ENCODE results near the gene MPZL2. TPM values are rescaled to one million over a fixed set of nuclear protein-coding genes. Genes with fewer than 3 reads are reported as not detected.
A peak's percentile ranks its signal among the peaks of the same experiment; 100 is the strongest.

Gene MPZL2
- total and polyA plus RNA-seq, 8 donors, result 6.0 to 20.7 (median 13.8) TPM

DNA sequence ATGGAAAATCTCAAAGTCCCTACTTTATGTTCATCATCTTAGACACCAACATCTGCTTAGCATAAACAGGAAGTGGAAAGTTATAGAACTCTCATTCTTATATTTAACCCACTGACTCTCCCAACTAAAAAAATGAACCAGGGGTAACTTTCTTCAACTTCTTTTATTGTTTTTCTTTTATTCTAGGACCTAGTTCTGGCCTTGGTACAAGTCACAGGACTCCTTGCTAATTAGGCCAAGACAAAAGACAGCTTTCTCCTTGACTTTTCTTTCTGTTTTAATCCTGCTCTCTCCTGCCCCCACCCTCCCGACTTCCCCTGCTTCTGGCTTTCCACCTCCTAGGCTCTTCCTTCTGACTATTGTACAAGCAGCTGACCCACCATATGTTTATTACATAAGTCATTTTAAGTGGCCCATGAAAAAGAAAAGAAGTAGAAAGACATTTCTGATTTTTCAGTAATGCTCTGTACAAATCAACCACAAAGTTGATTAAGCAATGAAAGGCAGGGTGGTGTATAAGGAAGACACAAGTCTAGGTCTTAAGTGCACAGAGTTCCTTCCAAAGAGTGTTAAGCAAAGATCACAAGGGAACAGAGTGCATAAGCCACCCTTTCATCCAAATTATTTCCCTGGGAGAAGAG is 57.6 kb downstream of the MPZL2 start:
- intact Hi-C loops (cut with DNase I), result loop anchor here in 2 of 3 donors (10.0 kb wide), 2 partner anchors 68 to 78 kb away; no protein-coding TSS in a partner anchor

DNA sequence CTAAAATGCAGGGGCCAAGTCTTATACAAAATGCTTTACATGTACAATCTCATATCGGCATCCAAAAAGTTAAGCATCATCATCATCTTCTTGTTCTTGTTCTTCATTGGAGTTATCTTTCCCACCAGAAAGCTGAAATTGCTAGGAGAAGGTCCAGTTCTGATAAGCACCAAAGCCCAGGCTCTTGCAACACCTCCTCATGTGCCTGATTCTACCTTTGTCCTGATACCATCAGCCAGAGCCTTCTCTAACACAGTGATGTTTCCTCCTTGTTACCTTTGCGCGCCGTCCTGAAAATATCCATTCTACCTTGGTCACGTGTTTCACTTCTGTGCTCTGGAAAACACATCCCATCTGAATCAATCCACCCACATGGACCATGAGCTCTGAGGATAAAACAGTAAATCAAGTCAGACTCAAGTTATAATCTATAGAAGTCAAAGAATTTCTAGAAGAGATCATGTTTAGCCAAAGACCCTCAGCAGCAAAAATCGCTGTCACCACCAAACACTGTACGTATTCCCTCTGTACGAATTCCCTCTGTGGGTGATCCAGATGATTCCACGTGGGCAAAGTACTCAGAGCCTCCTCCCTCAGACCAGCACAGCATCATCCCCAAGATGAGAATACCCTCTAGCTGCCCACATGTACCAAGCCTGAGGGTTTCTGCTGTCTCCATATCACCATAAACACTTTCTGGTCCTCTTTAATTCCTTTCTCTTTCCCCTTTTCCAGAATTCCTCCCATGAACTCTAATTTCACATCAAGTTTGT is 58.3 kb downstream of the MPZL2 start:
- Histone ChIP-seq H3K27ac (no peak overlapping the region), H3K4me1 (peaks cover 0 to 7% (median 6%) of the 10 kb centered on the region in 3 donors), H3K4me3 (no peak overlapping the region), H3K27me3 (no peaks in the 10 kb centered on the region), H3K9me3 (no peaks in the 10 kb centered on the region), H3K36me3 (no peaks in the 10 kb centered on the region)
- no peak for FAIRE-seq
- intact Hi-C loops (cut with DNase I), result loop anchor here in 2 of 3 donors (10.0 kb wide), 2 partner anchors 69 to 79 kb away; no protein-coding TSS in a partner anchor
- no peak for ATAC-seq
- DNase-seq, result no peak
- no peak for TF ChIP-seq CTCF (IDR thresholded peaks at IDR 0.05)
- WGBS, 2 donors, result 90 to 92% methylated on average over 9 of the region's 9 CpGs

More for the DNA sequence above, 57.6 kb downstream of the MPZL2 start:
- Histone ChIP-seq H3K27me3 (no peaks in the 10 kb centered on the region), H3K27ac (no peak overlapping the region), H3K4me3 (no peak overlapping the region), H3K4me1 (peaks cover 0 to 7% (median 6%) of the 10 kb centered on the region in 3 donors), H3K9me3 (no peaks in the 10 kb centered on the region), H3K36me3 (no peaks in the 10 kb centered on the region)
- FAIRE-seq, result no peak
- no peak for DNase-seq
- WGBS, 2 donors, result 77 to 83% methylated on average over 1 of the region's 1 CpG
- no peak for TF ChIP-seq CTCF (IDR thresholded peaks at IDR 0.05)
- peak in 2 of 4 donors; percentile 59 to 65 for ATAC-seq

Other genes starting within 250 kb of the MPZL2 start
- 1 to 10 TPM in 1 of 6 donors, under 1 TPM in 3, not detected in 2; 0.39 to 2.2 (median 0.65) TPM for gene TMPRSS4, start 187.2 kb downstream of the MPZL2 start, total RNA-seq
- gene TMPRSS4, start 187.2 kb downstream of the MPZL2 start, polyA plus RNA-seq, result under 1 TPM in 1 of 2 donors, not detected in 1; 0.15 TPM
- gene SMIM35, start 177.3 kb downstream of the MPZL2 start, total RNA-seq, result not detected
- gene SMIM35, start 177.3 kb downstream of the MPZL2 start, polyA plus RNA-seq, result under 1 TPM in 1 of 2 donors, not detected in 1; 0.02 TPM
- 1 to 10 TPM in 3 of 6 donors, under 1 TPM in 3; 0.69 to 2.3 (median 1.0) TPM for gene SCN4B, start 111.5 kb downstream of the MPZL2 start, total RNA-seq
- gene SCN4B, start 111.5 kb downstream of the MPZL2 start, polyA plus RNA-seq, result 1 to 10 TPM in 1 of 2 donors, under 1 TPM in 1; 0.61 to 2.9 TPM
- under 1 TPM; 0.05 to 0.31 (median 0.06) TPM for gene SCN2B, start 87.7 kb downstream of the MPZL2 start, total RNA-seq
- under 1 TPM; 0.04 to 0.05 TPM for gene SCN2B, start 87.7 kb downstream of the MPZL2 start, polyA plus RNA-seq
- gene JAML, start 39.3 kb downstream of the MPZL2 start, total RNA-seq, result 1 to 10 TPM in 4 of 6 donors, under 1 TPM in 2; 0.39 to 7.4 (median 1.8) TPM
- gene JAML, start 39.3 kb downstream of the MPZL2 start, polyA plus RNA-seq, result 1 to 10 TPM; 2.1 to 2.7 TPM
- gene MPZL3, start 11.9 kb downstream of the MPZL2 start, total RNA-seq, result 1 to 10 TPM; 4.4 to 8.0 (median 5.6) TPM
- gene MPZL3, start 11.9 kb downstream of the MPZL2 start, polyA plus RNA-seq, result 1 to 10 TPM; 3.8 to 5.3 TPM
- 1 to 10 TPM in 4 of 6 donors, under 1 TPM in 2; 0.23 to 2.1 (median 1.5) TPM for gene CD3E, start 40.4 kb upstream of the MPZL2 start, total RNA-seq
- gene CD3E, start 40.4 kb upstream of the MPZL2 start, polyA plus RNA-seq, result under 1 TPM; 0.23 to 0.73 TPM
- gene CD3D, start 78.4 kb upstream of the MPZL2 start, total RNA-seq, result 1 to 10 TPM in 2 of 6 donors, under 1 TPM in 4; 0.23 to 2.4 (median 0.82) TPM
- under 1 TPM; 0.14 to 0.80 TPM for gene CD3D, start 78.4 kb upstream of the MPZL2 start, polyA plus RNA-seq
- gene CD3G, start 80.0 kb upstream of the MPZL2 start, total RNA-seq, result under 1 TPM; 0.08 to 0.92 (median 0.52) TPM
- under 1 TPM in 1 of 2 donors, not detected in 1; 0.04 TPM for gene CD3G, start 80.0 kb upstream of the MPZL2 start, polyA plus RNA-seq
- gene UBE4A, start 95.3 kb upstream of the MPZL2 start, total RNA-seq, result 10 to 100 TPM; 20.0 to 28.9 (median 21.8) TPM
- gene UBE4A, start 95.3 kb upstream of the MPZL2 start, polyA plus RNA-seq, result 10 to 100 TPM; 14.2 to 17.9 TPM
- gene ATP5MG, start 137.3 kb upstream of the MPZL2 start, total RNA-seq, result 10 to 100 TPM; 46.5 to 81.4 (median 74.3) TPM
- 100 to 1,000 TPM; 115 to 120 TPM for gene ATP5MG, start 137.3 kb upstream of the MPZL2 start, polyA plus RNA-seq
- gene KMT2A, start 172.2 kb upstream of the MPZL2 start, total RNA-seq, result 10 to 100 TPM; 31.1 to 46.3 (median 36.6) TPM
- 10 to 100 TPM; 13.9 to 14.1 TPM for gene KMT2A, start 172.2 kb upstream of the MPZL2 start, polyA plus RNA-seq

Data from pancreas (tissue), 10 donors.